Effector memory CD8-positive, alpha-beta T cell (primary cell): ENCODE results near the gene DET1.

Source experiments
- ATAC-seq: fragments of 150-1000 bp; cut with Tn5 transposase; replicated peaks from 2 replicates; pipeline ENCODE4 v1.10.0; 2021; ENCODE audit warnings: mild to moderate bottlenecking, moderate library complexity
- DNase-seq, 3 experiments: peaks; one replicate each; pipeline ENCODE4 v3.0.0; 2021
- H3K27ac Mint-ChIP-seq, 2 donors: one replicate each; pipeline ENCODE4 v1.8.0; 2022; ENCODE audit warnings: mild to moderate bottlenecking in 2 of 2, mixed read lengths in 2 of 2, moderate library complexity in 2 of 2
- H3K27me3 Mint-ChIP-seq, 2 donors: one replicate each; pipeline ENCODE4 v1.8.0; 2022; ENCODE audit warnings: mixed read lengths in 2 of 2
- H3K36me3 Mint-ChIP-seq: one replicate; pipeline ENCODE4 v1.8.0; 2022; ENCODE audit warnings: mild to moderate bottlenecking, moderate library complexity, mixed read lengths; ENCODE audit not compliant: insufficient read depth
- H3K4me1 Mint-ChIP-seq, 2 donors: one replicate each; pipeline ENCODE4 v1.8.0; 2022; ENCODE audit warnings: low read depth in 2 of 2, mixed read lengths in 2 of 2
- H3K4me3 Mint-ChIP-seq, 2 donors: one replicate each; pipeline ENCODE4 v1.8.0; 2022; ENCODE audit warnings: mild to moderate bottlenecking in 2 of 2, mixed read lengths in 2 of 2, moderate library complexity in 2 of 2
- H3K9me3 Mint-ChIP-seq, 2 donors: one replicate each; pipeline ENCODE4 v1.8.0; 2022; ENCODE audit warnings: mixed read lengths in 2 of 2

Gene DET1

GRCh38 chr15:88505721-88506120, 40.8 kb downstream of the DET1 start:
- ATAC-seq, result no peak
- no peaks in the 10 kb centered on the region for H3K27me3 Mint-ChIP-seq
- no peaks in the 10 kb centered on the region for H3K9me3 Mint-ChIP-seq
- DNase-seq, result no peak
- H3K4me1 Mint-ChIP-seq, result no peaks in the 10 kb centered on the region
- no peak overlapping the region for H3K27ac Mint-ChIP-seq
- H3K36me3 Mint-ChIP-seq, result no peaks in the 10 kb centered on the region
- no peak overlapping the region for H3K4me3 Mint-ChIP-seq

GRCh38 chr15:88504445-88504844, 42.0 kb downstream of the DET1 start:
- DNase-seq (no peak), ATAC-seq (no peak)
- no peaks in the 10 kb centered on the region for H3K27me3 Mint-ChIP-seq
- no peak overlapping the region for H3K27ac Mint-ChIP-seq
- no peak overlapping the region for H3K4me3 Mint-ChIP-seq
- H3K36me3 Mint-ChIP-seq, result no peaks in the 10 kb centered on the region
- H3K9me3 Mint-ChIP-seq, result no peaks in the 10 kb centered on the region
- no peaks in the 10 kb centered on the region for H3K4me1 Mint-ChIP-seq

GRCh38 chr15:88498996-88499395, 47.5 kb downstream of the DET1 start:
- no peaks in the 10 kb centered on the region for H3K27me3 Mint-ChIP-seq
- H3K4me1 Mint-ChIP-seq, result no peaks in the 10 kb centered on the region
- H3K36me3 Mint-ChIP-seq, result no peaks in the 10 kb centered on the region
- no peak for DNase-seq
- no peak for ATAC-seq
- H3K9me3 Mint-ChIP-seq, result no peaks in the 10 kb centered on the region
- no peak overlapping the region for H3K4me3 Mint-ChIP-seq
- no peak overlapping the region for H3K27ac Mint-ChIP-seq

GRCh38 chr15:88497109-88497765, 49.2 kb downstream of the DET1 start:
- no peaks in the 10 kb centered on the region for H3K27me3 Mint-ChIP-seq
- H3K27ac Mint-ChIP-seq, result peak overlapping the region in 1 of 2 donors; percentile 27
- no peaks in the 10 kb centered on the region for H3K9me3 Mint-ChIP-seq
- H3K36me3 Mint-ChIP-seq, result no peaks in the 10 kb centered on the region
- DNase-seq (no peak), ATAC-seq (no peak)
- no peaks in the 10 kb centered on the region for H3K4me1 Mint-ChIP-seq
- no peak overlapping the region for H3K4me3 Mint-ChIP-seq

GRCh38 chr15:88493844-88494243, 52.6 kb downstream of the DET1 start:
- H3K9me3 Mint-ChIP-seq, result no peaks in the 10 kb centered on the region
- no peaks in the 10 kb centered on the region for H3K36me3 Mint-ChIP-seq
- H3K27me3 Mint-ChIP-seq, result no peaks in the 10 kb centered on the region
- DNase-seq, result no peak
- no peaks in the 10 kb centered on the region for H3K4me1 Mint-ChIP-seq
- ATAC-seq, result no peak
- H3K27ac Mint-ChIP-seq, result no peak overlapping the region
- no peak overlapping the region for H3K4me3 Mint-ChIP-seq

GRCh38 chr15:88491158-88491557, 55.3 kb downstream of the DET1 start:
- no peaks in the 10 kb centered on the region for H3K36me3 Mint-ChIP-seq
- H3K4me3 Mint-ChIP-seq, result no peak overlapping the region
- H3K9me3 Mint-ChIP-seq, result no peaks in the 10 kb centered on the region
- H3K27ac Mint-ChIP-seq, result no peak overlapping the region
- H3K27me3 Mint-ChIP-seq, result no peaks in the 10 kb centered on the region
- H3K4me1 Mint-ChIP-seq, result no peaks in the 10 kb centered on the region
- ATAC-seq (no peak), DNase-seq (no peak)

- Mint-ChIP-seq H3K27me3 (no peaks in the 10 kb centered on the region), H3K36me3 (no peaks in the 10 kb centered on the region), H3K4me3 (no peak overlapping the region), H3K4me1 (no peaks in the 10 kb centered on the region), H3K27ac (no peak overlapping the region), H3K9me3 (no peaks in the 10 kb centered on the region)
- ATAC-seq (no peak), DNase-seq (no peak)
These were observed 56.4 kb downstream of the DET1 start for GRCh38 chr15:88490036-88490435.

- no peaks in the 10 kb centered on the region for H3K9me3 Mint-ChIP-seq
- H3K36me3 Mint-ChIP-seq, result no peaks in the 10 kb centered on the region
- ATAC-seq, result no peak
These were observed 57.2 kb downstream of the DET1 start for GRCh38 chr15:88489321-88489720.

GRCh38 chr15:88487796-88488523, 58.5 kb downstream of the DET1 start:
- H3K27ac Mint-ChIP-seq, result no peak overlapping the region

More at GRCh38 chr15:88489321-88489720, 57.2 kb downstream of the DET1 start:
- H3K27ac Mint-ChIP-seq, result no peak overlapping the region
- no peaks in the 10 kb centered on the region for H3K4me1 Mint-ChIP-seq
- H3K4me3 Mint-ChIP-seq, result no peak overlapping the region
- H3K27me3 Mint-ChIP-seq, result no peaks in the 10 kb centered on the region
- DNase-seq, result no peak

GRCh38 chr15:88487178-88487795, 59.2 kb downstream of the DET1 start:
- ATAC-seq (no peak), DNase-seq (no peak)
- Mint-ChIP-seq H3K9me3 (no peaks in the 10 kb centered on the region), H3K4me1 (no peaks in the 10 kb centered on the region), H3K4me3 (no peak overlapping the region), H3K36me3 (no peaks in the 10 kb centered on the region), H3K27me3 (no peaks in the 10 kb centered on the region), H3K27ac (peak overlapping the region in 1 of 2 donors; percentile 29)

More at GRCh38 chr15:88487796-88488523, 58.5 kb downstream of the DET1 start:
- Mint-ChIP-seq H3K27me3 (no peaks in the 10 kb centered on the region), H3K4me1 (no peaks in the 10 kb centered on the region), H3K9me3 (no peaks in the 10 kb centered on the region), H3K36me3 (no peaks in the 10 kb centered on the region), H3K4me3 (no peak overlapping the region)
- no peak for DNase-seq
- no peak for ATAC-seq

GRCh38 chr15:88484682-88485331, 61.7 kb downstream of the DET1 start:
- Mint-ChIP-seq H3K4me3 (no peak overlapping the region), H3K9me3 (no peaks in the 10 kb centered on the region), H3K4me1 (no peaks in the 10 kb centered on the region), H3K27me3 (no peaks in the 10 kb centered on the region), H3K36me3 (no peaks in the 10 kb centered on the region), H3K27ac (no peak overlapping the region)
- ATAC-seq (no peak), DNase-seq (no peak)

- H3K4me3 Mint-ChIP-seq, result no peak overlapping the region
- no peaks in the 10 kb centered on the region for H3K36me3 Mint-ChIP-seq
- ATAC-seq (no peak), DNase-seq (no peak)
- no peaks in the 10 kb centered on the region for H3K9me3 Mint-ChIP-seq
- no peaks in the 10 kb centered on the region for H3K27me3 Mint-ChIP-seq
- no peaks in the 10 kb centered on the region for H3K4me1 Mint-ChIP-seq
- no peak overlapping the region for H3K27ac Mint-ChIP-seq
These were observed 64.2 kb downstream of the DET1 start for GRCh38 chr15:88482263-88482662.

GRCh38 chr15:88480981-88481380, 65.5 kb downstream of the DET1 start:
- H3K27ac Mint-ChIP-seq, result no peak overlapping the region
- DNase-seq, result no peak
- H3K4me1 Mint-ChIP-seq, result no peaks in the 10 kb centered on the region
- peaks cover 3% of the 10 kb centered on the region for H3K36me3 Mint-ChIP-seq
- no peaks in the 10 kb centered on the region for H3K27me3 Mint-ChIP-seq
- no peak for ATAC-seq
- H3K4me3 Mint-ChIP-seq, result no peak overlapping the region
- H3K9me3 Mint-ChIP-seq, result no peaks in the 10 kb centered on the region
